A673 (cell line): ENCODE measurements around the gene GCC2. TPM values are rescaled to one million over a fixed set of nuclear protein-coding genes. Genes with fewer than 3 reads are reported as not detected.

Source experiments
- BruUV-seq: library from RNA; stranded (reverse); fragments of 400-500 nt; replicated peaks from 2 replicates; lab custom pipeline; 2021; lab: Mats Ljungman, UMichigan
- CTCF ChIA-PET: fragments of 300-600 bp; sonication (Branson Sonifier 250); formaldehyde crosslinking; loops from one replicate; lab custom pipeline; 2022; ENCODE audit warnings: antibody characterized with exemption; lab: Charles Lee
- POLR2A ChIA-PET: fragments of 300-600 bp; sonication (Branson Sonifier 250); formaldehyde crosslinking; loops from one replicate; lab custom pipeline; 2022; ENCODE audit warnings: antibody characterized with exemption; ENCODE audit not compliant: low non-redundant PET; lab: Charles Lee
- DNase-seq: peaks from one replicate; pipeline ENCODE4 v3.0.0-alpha.2; 2015; ENCODE audit warnings: low spot score
- H3K27ac ChIP-seq: fragments of 200-600 bp; sonication (generic); 2 replicates; pipeline ENCODE4 v1.5.1; 2016; ENCODE audit warnings: mixed run types, low read depth, mild to moderate bottlenecking, mixed read lengths, antibody characterized with exemption, low read length; ENCODE audit not compliant: poor library complexity, severe bottlenecking
- H3K27me3 ChIP-seq: fragments of 200-600 bp; sonication (generic); replicated peaks from 2 replicates; pipeline ENCODE4 v1.6.1; 2017; ENCODE audit warnings: mixed run types, low read depth, mild to moderate bottlenecking, mixed read lengths, antibody characterized with exemption, low read length; ENCODE audit not compliant: insufficient read depth, poor library complexity
- H3K36me3 ChIP-seq: fragments of 200-600 bp; sonication (generic); 2 replicates; pipeline ENCODE4 v1.6.1; 2016; ENCODE audit warnings: mixed run types, mild to moderate bottlenecking, mixed read lengths, antibody characterized with exemption, low read length; ENCODE audit not compliant: insufficient read depth, poor library complexity, severe bottlenecking
- H3K4me1 ChIP-seq: fragments of 200-600 bp; sonication (generic); 2 replicates; pipeline ENCODE4 v1.6.1; 2017; ENCODE audit warnings: mixed run types, mild to moderate bottlenecking, mixed read lengths, antibody characterized with exemption, low read length; ENCODE audit not compliant: insufficient read depth, poor library complexity, severe bottlenecking
- H3K4me3 ChIP-seq: fragments of 200-600 bp; sonication (generic); 2 replicates; pipeline ENCODE4 v1.5.1; 2016; ENCODE audit warnings: low read depth, mixed run types, mild to moderate bottlenecking, mixed read lengths, low read length; ENCODE audit not compliant: poor library complexity, severe bottlenecking
- H3K9me3 ChIP-seq: fragments of 200-600 bp; sonication (generic); 2 replicates; pipeline ENCODE4 v1.6.1; 2016; ENCODE audit warnings: mixed run types, low read depth, mild to moderate bottlenecking, mixed read lengths, antibody characterized with exemption, low read length; ENCODE audit not compliant: poor library complexity, severe bottlenecking
- CTCF ChIP-seq: fragments of 300-800, 200-600 bp; sonication (generic); conservative IDR thresholded peaks from 2 replicates; pipeline ENCODE4 v1.5.1; 2017; ENCODE audit warnings: low read depth, mild to moderate bottlenecking, antibody characterized with exemption, low read length, moderate library complexity, mixed read lengths
- EZH2 ChIP-seq: fragments of 200-600 bp; sonication (generic); IDR thresholded peaks from 2 replicates; pipeline ENCODE4 v1.6.1; 2017; ENCODE audit warnings: borderline replicate concordance, low read depth, mild to moderate bottlenecking, mixed read lengths, antibody characterized with exemption, low read length; ENCODE audit not compliant: poor library complexity, severe bottlenecking
- intact Hi-C: fragments of 100-400 bp; cut with micrococcal nuclease; formaldehyde crosslinking; loops from one replicate; pipeline ENCODE4 v1.10.0; 2022; ENCODE audit not compliant: unreplicated experiment
- total RNA-seq: library from RNA; stranded (reverse); gene quantifications from 2 replicates; pipeline ENCODE4 v1.2.3, GENCODE V29; 2021

The GCC2 gene
- total RNA-seq, 1 experiment from 2014 or later = 25.4 TPM

- POLR2A ChIA-PET = no interaction called here
- H3K4me3 ChIP-seq = no peak overlapping the region
- intact Hi-C loops = no loop called here
- TF ChIP-seq CTCF = no peak
- CTCF ChIA-PET = no interaction called here
- H3K27ac ChIP-seq = no peak overlapping the region
- H3K27me3 ChIP-seq = no peaks in the 10 kb centered on the region
- H3K9me3 ChIP-seq = no peaks in the 10 kb centered on the region
- H3K4me1 ChIP-seq = no peaks in the 10 kb centered on the region
- BruUV-seq = no TSS peak
- H3K36me3 ChIP-seq = peaks cover 18% of the 10 kb centered on the region
- DNase-seq = no peak
Observed at GRCh38 chr2:108477099-108477498, 28.1 kb downstream of the GCC2 start.

- H3K27ac ChIP-seq = no peak overlapping the region
- CTCF ChIA-PET = no interaction called here
- H3K36me3 ChIP-seq = peaks cover 21% of the 10 kb centered on the region
- DNase-seq = no peak
- no peaks in the 10 kb centered on the region for H3K27me3 ChIP-seq
- intact Hi-C loops = no loop called here
- POLR2A ChIA-PET = no interaction called here
- no peaks in the 10 kb centered on the region for H3K4me1 ChIP-seq
- BruUV-seq = no TSS peak
- TF ChIP-seq EZH2 = no peak
- no peak for TF ChIP-seq CTCF
- H3K4me3 ChIP-seq = no peak overlapping the region
- H3K9me3 ChIP-seq = no peaks in the 10 kb centered on the region
Observed at GRCh38 chr2:108485253-108485652, 36.2 kb downstream of the GCC2 start.

GRCh38 chr2:108490506-108491122, 41.6 kb downstream of the GCC2 start:
- Histone ChIP-seq H3K27me3 (no peaks in the 10 kb centered on the region), H3K4me3 (no peak overlapping the region), H3K36me3 (peaks cover 5% of the 10 kb centered on the region), H3K4me1 (peaks cover 4% of the 10 kb centered on the region), H3K27ac (no peak overlapping the region), H3K9me3 (no peaks in the 10 kb centered on the region)
- ChIA-PET CTCF (no interaction called here), POLR2A (no interaction called here)
- BruUV-seq = no TSS peak
- TF ChIP-seq EZH2 (no peak), CTCF (no peak)
- intact Hi-C loops = no loop called here
- DNase-seq = no peak
